Measurements from ENCODE around the gene TMEM86A. TPM values are rescaled to one million over a fixed set of nuclear protein-coding genes. Genes with fewer than 3 reads are reported as not detected.

The TMEM86A gene
- total RNA-seq, 2 donors from 2014 or later, result 6.2 to 6.9 TPM

- Histone ChIP-seq H3K4me3 (ENCODE audit: low read length) (no peak overlapping the region), H3K36me3 (ENCODE audit: control insufficient read depth, insufficient read depth, low read length) (no peaks in the 10 kb centered on the region)
These were observed 50.3 kb downstream of the TMEM86A start for GRCh38 chr11:18748766-18749365.

GRCh38 chr11:18749681-18750319 is 51.2 kb downstream of the TMEM86A start:
- Histone ChIP-seq H3K4me3 (ENCODE audit: low read length) (no peak overlapping the region), H3K4me1 (ENCODE audit: control insufficient read depth, insufficient read depth, low read length) (no peaks in the 10 kb centered on the region), H3K27me3 (ENCODE audit: control insufficient read depth, insufficient read depth, low read length, poor library complexity, severe bottlenecking) (no peaks in the 10 kb centered on the region), H3K9me3 (ENCODE audit: control insufficient read depth, low read length) (no peaks in the 10 kb centered on the region), H3K36me3 (ENCODE audit: control insufficient read depth, insufficient read depth, low read length) (no peaks in the 10 kb centered on the region), H3K27ac (ENCODE audit: low read depth, low read length) (no peak overlapping the region), H3K9ac (ENCODE audit: extremely low read depth, low read length, poor library complexity, severe bottlenecking) (no peak overlapping the region)
- Mint-ChIP-seq H3K27ac (no peak overlapping the region), H3K4me1 (peaks cover 1% of the 10 kb centered on the region), H3K4me3 (no peak overlapping the region), H3K27me3 (ENCODE audit: insufficient read depth) (no peaks in the 10 kb centered on the region), H3K36me3 (ENCODE audit: low read depth) (no peaks in the 10 kb centered on the region), H3K9me3 (no peaks in the 10 kb centered on the region)
- peak; percentile 85 for DNase-seq
- no peak for TF ChIP-seq CTCF (conservative IDR thresholded peaks at IDR 0.05)
- 66 to 74% methylated on average over 10 to 12 of the region's 12 CpGs for WGBS, 2 experiments (ENCODE audit: insufficient coverage in 1 of 2, insufficient read length in 1 of 2)

More at GRCh38 chr11:18748766-18749365, 50.3 kb downstream of the TMEM86A start:
- WGBS, 2 experiments (ENCODE audit: insufficient coverage in 1 of 2, insufficient read length in 1 of 2), result 84% methylated on average over 10 to 13 of the region's 13 CpGs
- H3K4me3 Mint-ChIP-seq, result no peak overlapping the region
- no peak for TF ChIP-seq CTCF (conservative IDR thresholded peaks at IDR 0.05)
- no peaks in the 10 kb centered on the region for H3K9me3 Mint-ChIP-seq
- peaks cover 1% of the 10 kb centered on the region for H3K4me1 Mint-ChIP-seq
- no peak overlapping the region for H3K27ac Mint-ChIP-seq
- Histone ChIP-seq H3K9ac (ENCODE audit: extremely low read depth, low read length, poor library complexity, severe bottlenecking) (no peak overlapping the region), H3K27ac (ENCODE audit: low read depth, low read length) (no peak overlapping the region), H3K4me1 (ENCODE audit: control insufficient read depth, insufficient read depth, low read length) (no peaks in the 10 kb centered on the region), H3K9me3 (ENCODE audit: control insufficient read depth, low read length) (no peaks in the 10 kb centered on the region), H3K27me3 (ENCODE audit: control insufficient read depth, insufficient read depth, low read length, poor library complexity, severe bottlenecking) (no peaks in the 10 kb centered on the region)
- no peaks in the 10 kb centered on the region for H3K27me3 Mint-ChIP-seq (ENCODE audit: insufficient read depth)
- DNase-seq, result no peak
- H3K36me3 Mint-ChIP-seq (ENCODE audit: low read depth), result no peaks in the 10 kb centered on the region

GRCh38 chr11:18750944-18751343 is 52.4 kb downstream of the TMEM86A start:
- H3K36me3 Mint-ChIP-seq (ENCODE audit: low read depth), result no peaks in the 10 kb centered on the region
- no peak overlapping the region for H3K27ac Mint-ChIP-seq
- no peaks in the 10 kb centered on the region for H3K27me3 Mint-ChIP-seq (ENCODE audit: insufficient read depth)
- Histone ChIP-seq H3K36me3 (ENCODE audit: control insufficient read depth, insufficient read depth, low read length) (no peaks in the 10 kb centered on the region), H3K9me3 (ENCODE audit: control insufficient read depth, low read length) (no peaks in the 10 kb centered on the region), H3K4me1 (ENCODE audit: control insufficient read depth, insufficient read depth, low read length) (no peaks in the 10 kb centered on the region), H3K27me3 (ENCODE audit: control insufficient read depth, insufficient read depth, low read length, poor library complexity, severe bottlenecking) (no peaks in the 10 kb centered on the region), H3K4me3 (ENCODE audit: low read length) (no peak overlapping the region), H3K27ac (ENCODE audit: low read depth, low read length) (no peak overlapping the region), H3K9ac (ENCODE audit: extremely low read depth, low read length, poor library complexity, severe bottlenecking) (no peak overlapping the region)
- H3K4me1 Mint-ChIP-seq, result peaks cover 1% of the 10 kb centered on the region
- no peak for DNase-seq
- no peaks in the 10 kb centered on the region for H3K9me3 Mint-ChIP-seq
- no peak overlapping the region for H3K4me3 Mint-ChIP-seq
- WGBS, 2 experiments (ENCODE audit: insufficient coverage in 1 of 2, insufficient read length in 1 of 2), result 93 to 95% methylated on average over 2 to 3 of the region's 3 CpGs
- no peak for TF ChIP-seq CTCF (conservative IDR thresholded peaks at IDR 0.05)

Measured in endodermal cell (in vitro differentiated cells).